ENCODE results near the gene LACTBL1. TPM values are rescaled to one million over a fixed set of nuclear protein-coding genes. Genes with fewer than 3 reads are reported as not detected.

The LACTBL1 gene
- total and polyA plus RNA-seq, 2 donors (not counting 1 experiment from before 2014, with no cell fraction given) = not detected

DNA sequence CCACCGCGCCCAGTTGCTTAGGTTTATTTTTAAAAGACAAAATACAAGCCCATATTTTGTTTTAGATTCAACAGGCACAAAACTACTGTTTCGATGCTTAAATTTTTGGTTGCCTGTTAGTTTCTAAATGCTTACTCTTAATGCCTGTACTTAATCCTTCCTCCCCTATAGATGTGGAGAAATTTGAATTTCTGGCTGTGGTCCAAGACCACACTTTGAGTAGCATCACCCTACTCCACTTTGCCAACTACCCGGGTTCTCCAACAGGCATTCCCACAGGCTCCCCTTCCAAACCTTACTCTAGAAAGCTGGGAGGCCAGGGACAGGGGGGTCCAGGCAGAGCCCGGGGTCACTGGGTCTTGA is 20.0 kb downstream of the LACTBL1 start:
- peaks cover 44% of the 10 kb centered on the region for H3K27me3 Mint-ChIP-seq
- H3K4me1 ChIP-seq (ENCODE audit: control insufficient read depth in 2 of 2, insufficient read depth in 2 of 2, low read length in 2 of 2) = no peaks in the 10 kb centered on the region
- intact Hi-C loops (cut with micrococcal nuclease) = no loop called here
- CTCF ChIA-PET = interaction anchor here (1.1 kb wide), 1 partner anchor 12 kb away, joined by 3 read pairs; no protein-coding TSS in a partner anchor
- H3K4me2 ChIP-seq (replicated peaks; ENCODE audit: low read depth, low read length, poor library complexity, severe bottlenecking) = no peak overlapping the region
- H3K9me3 ChIP-seq (ENCODE audit: control extremely low read depth in 1 of 3, control insufficient read depth in 2 of 3, insufficient read depth in 1 of 3, low read length in 2 of 3) = no peaks in the 10 kb centered on the region
- no peak overlapping the region for H3K27ac ChIP-seq (ENCODE audit: low read length in 2 of 2)
- no peak for ATAC-seq (ENCODE audit: low read depth)
- H3K27me3 ChIP-seq (replicated peaks in 1 of 4; ENCODE audit: control extremely low read depth in 1 of 4, control insufficient read depth in 3 of 4, insufficient read depth in 4 of 4, low read length in 3 of 4) = peaks cover 0 to 16% (median 5%) of the 10 kb centered on the region in 4 experiments
- DNase-seq = no peak
- H3K9me3 Mint-ChIP-seq (ENCODE audit: insufficient read depth) = peaks cover 2% of the 10 kb centered on the region
- WGBS (ENCODE audit: insufficient coverage) = 80% methylated on average over 4 of the region's 5 CpGs
- H3K4me3 ChIP-seq (ENCODE audit: control extremely low read depth in 1 of 5, extremely low read depth in 1 of 5, insufficient read depth in 1 of 5, low read depth in 2 of 5, low read length in 4 of 5) = no peak overlapping the region
- H3K4me1 Mint-ChIP-seq = no peaks in the 10 kb centered on the region
- no peak overlapping the region for H2AFZ ChIP-seq (ENCODE audit: insufficient read depth, low read depth, low read length, poor library complexity, severe bottlenecking)
- no peaks in the 10 kb centered on the region for H3K79me2 ChIP-seq (ENCODE audit: control insufficient read depth, insufficient read depth, low read length)
- TF ChIP-seq CTCF (IDR thresholded peaks at IDR 0.05) (no peak), EZH2 (IDR thresholded peaks at IDR 0.05; ENCODE audit: borderline replicate concordance, insufficient read depth, low read depth, low read length, poor library complexity, severe bottlenecking) (no peak)
- H3K9ac ChIP-seq (ENCODE audit: low read length) = no peak overlapping the region
- no peak overlapping the region for H3K4me3 Mint-ChIP-seq
- no peaks in the 10 kb centered on the region for H4K20me1 ChIP-seq (ENCODE audit: control insufficient read depth, insufficient read depth, low read length, poor library complexity, severe bottlenecking)
- H3K27ac Mint-ChIP-seq = no peak overlapping the region
- POLR2A ChIA-PET = no interaction called here
- no peaks in the 10 kb centered on the region for H3K36me3 ChIP-seq (replicated peaks in 1 of 2; ENCODE audit: control extremely low read depth in 1 of 2, control insufficient read depth in 1 of 2, extremely low read depth in 1 of 2, insufficient read depth in 2 of 2, low read length in 1 of 2)

DNA sequence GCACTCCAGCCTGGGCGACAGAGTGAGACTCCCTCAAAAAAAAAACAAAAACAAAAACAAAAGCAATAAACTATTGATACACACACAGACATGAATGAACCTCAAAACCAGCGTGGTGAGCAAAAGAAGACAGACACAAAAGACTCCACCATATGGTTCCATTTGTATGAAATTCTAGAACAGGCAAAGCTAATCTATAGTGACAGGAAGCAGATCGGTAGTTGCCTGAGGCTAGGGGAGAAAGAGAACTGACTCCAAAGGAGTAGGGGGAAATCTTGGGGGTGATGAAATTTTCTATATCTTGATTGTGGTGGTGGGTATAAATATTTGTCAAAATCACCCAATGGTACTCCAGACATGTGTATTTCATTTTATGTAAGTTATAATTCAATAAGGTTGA is 20.9 kb downstream of the LACTBL1 start:
- Mint-ChIP-seq H3K27ac (no peak overlapping the region), H3K4me1 (no peaks in the 10 kb centered on the region), H3K27me3 (peaks cover 39% of the 10 kb centered on the region), H3K9me3 (ENCODE audit: insufficient read depth) (peaks cover 2% of the 10 kb centered on the region), H3K4me3 (no peak overlapping the region)
- H3K27me3 ChIP-seq (replicated peaks in 1 of 4; ENCODE audit: control extremely low read depth in 1 of 4, control insufficient read depth in 3 of 4, insufficient read depth in 4 of 4, low read length in 3 of 4) = peaks cover 0 to 16% (median 4%) of the 10 kb centered on the region in 4 experiments
- intact Hi-C loops (cut with micrococcal nuclease) = no loop called here
- H3K27ac ChIP-seq (ENCODE audit: low read length in 2 of 2) = no peak overlapping the region
- ATAC-seq (ENCODE audit: low read depth) = no peak
- H3K36me3 ChIP-seq (replicated peaks in 1 of 2; ENCODE audit: control extremely low read depth in 1 of 2, control insufficient read depth in 1 of 2, extremely low read depth in 1 of 2, insufficient read depth in 2 of 2, low read length in 1 of 2) = no peaks in the 10 kb centered on the region
- H4K20me1 ChIP-seq (ENCODE audit: control insufficient read depth, insufficient read depth, low read length, poor library complexity, severe bottlenecking) = no peaks in the 10 kb centered on the region
- no peaks in the 10 kb centered on the region for H3K9me3 ChIP-seq (ENCODE audit: control extremely low read depth in 1 of 3, control insufficient read depth in 2 of 3, insufficient read depth in 1 of 3, low read length in 2 of 3)
- no peak overlapping the region for H3K4me2 ChIP-seq (replicated peaks; ENCODE audit: low read depth, low read length, poor library complexity, severe bottlenecking)
- no peak overlapping the region for H3K9ac ChIP-seq (ENCODE audit: low read length)
- no peak overlapping the region for H2AFZ ChIP-seq (ENCODE audit: insufficient read depth, low read depth, low read length, poor library complexity, severe bottlenecking)
- TF ChIP-seq CTCF (IDR thresholded peaks at IDR 0.05) (no peak), EZH2 (IDR thresholded peaks at IDR 0.05; ENCODE audit: borderline replicate concordance, insufficient read depth, low read depth, low read length, poor library complexity, severe bottlenecking) (no peak)
- ChIA-PET CTCF (no interaction called here), POLR2A (no interaction called here)
- H3K4me1 ChIP-seq (ENCODE audit: control insufficient read depth in 2 of 2, insufficient read depth in 2 of 2, low read length in 2 of 2) = no peaks in the 10 kb centered on the region
- WGBS (ENCODE audit: insufficient coverage) = no CpG with 5 or more reads among the region's 3 CpGs
- no peaks in the 10 kb centered on the region for H3K79me2 ChIP-seq (ENCODE audit: control insufficient read depth, insufficient read depth, low read length)
- H3K4me3 ChIP-seq (ENCODE audit: control extremely low read depth in 1 of 5, extremely low read depth in 1 of 5, insufficient read depth in 1 of 5, low read depth in 2 of 5, low read length in 4 of 5) = no peak overlapping the region
- DNase-seq = no peak
